ENCODE results near the gene KCTD7.

The KCTD7 gene

DNA sequence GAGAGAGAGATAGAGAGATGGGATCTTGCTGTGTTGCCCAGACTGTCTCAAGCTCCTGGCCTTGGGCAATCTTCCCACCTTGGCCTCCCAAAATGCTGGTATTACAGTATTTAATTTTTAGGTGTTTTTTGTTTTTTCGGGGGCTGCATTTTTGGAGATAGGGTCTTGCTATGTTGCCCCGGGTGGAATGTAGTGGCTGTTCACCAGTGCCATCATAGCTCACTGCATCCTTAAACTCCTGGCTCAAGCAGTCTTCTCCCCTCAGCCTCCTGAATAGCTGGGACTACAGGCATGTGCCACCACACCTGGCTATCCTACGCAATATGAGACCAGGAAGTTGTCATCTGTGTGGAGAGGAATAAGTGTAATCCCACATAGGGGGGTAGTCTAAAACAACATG lies 42.4 kb downstream of the KCTD7 start:
- TF ChIP-seq SIN3A (IDR thresholded peaks at IDR 0.05; ENCODE audit: borderline replicate concordance, insufficient read depth, low read length): no peak
- no peak for TF ChIP-seq FOXP2 (optimal IDR thresholded peaks at IDR 0.05; ENCODE audit: borderline replicate concordance, extremely low read depth, extremely low read length, insufficient read depth)
- no peak for TF ChIP-seq POLR2AphosphoS5 (IDR thresholded peaks at IDR 0.05; ENCODE audit: low read depth, low read length)
- TF ChIP-seq, protein P1, sequence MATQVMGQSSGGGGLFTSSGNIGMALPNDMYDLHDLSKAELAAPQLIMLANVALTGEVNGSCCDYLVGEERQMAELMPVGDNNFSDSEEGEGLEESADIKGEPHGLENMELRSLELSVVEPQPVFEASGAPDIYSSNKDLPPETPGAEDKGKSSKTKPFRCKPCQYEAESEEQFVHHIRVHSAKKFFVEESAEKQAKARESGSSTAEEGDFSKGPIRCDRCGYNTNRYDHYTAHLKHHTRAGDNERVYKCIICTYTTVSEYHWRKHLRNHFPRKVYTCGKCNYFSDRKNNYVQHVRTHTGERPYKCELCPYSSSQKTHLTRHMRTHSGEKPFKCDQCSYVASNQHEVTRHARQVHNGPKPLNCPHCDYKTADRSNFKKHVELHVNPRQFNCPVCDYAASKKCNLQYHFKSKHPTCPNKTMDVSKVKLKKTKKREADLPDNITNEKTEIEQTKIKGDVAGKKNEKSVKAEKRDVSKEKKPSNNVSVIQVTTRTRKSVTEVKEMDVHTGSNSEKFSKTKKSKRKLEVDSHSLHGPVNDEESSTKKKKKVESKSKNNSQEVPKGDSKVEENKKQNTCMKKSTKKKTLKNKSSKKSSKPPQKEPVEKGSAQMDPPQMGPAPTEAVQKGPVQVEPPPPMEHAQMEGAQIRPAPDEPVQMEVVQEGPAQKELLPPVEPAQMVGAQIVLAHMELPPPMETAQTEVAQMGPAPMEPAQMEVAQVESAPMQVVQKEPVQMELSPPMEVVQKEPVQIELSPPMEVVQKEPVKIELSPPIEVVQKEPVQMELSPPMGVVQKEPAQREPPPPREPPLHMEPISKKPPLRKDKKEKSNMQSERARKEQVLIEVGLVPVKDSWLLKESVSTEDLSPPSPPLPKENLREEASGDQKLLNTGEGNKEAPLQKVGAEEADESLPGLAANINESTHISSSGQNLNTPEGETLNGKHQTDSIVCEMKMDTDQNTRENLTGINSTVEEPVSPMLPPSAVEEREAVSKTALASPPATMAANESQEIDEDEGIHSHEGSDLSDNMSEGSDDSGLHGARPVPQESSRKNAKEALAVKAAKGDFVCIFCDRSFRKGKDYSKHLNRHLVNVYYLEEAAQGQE (IDR thresholded peaks at IDR 0.05; ENCODE audit: insufficient read depth in 1 of 2, low read depth in 2 of 2, low read length in 2 of 2): no peak
- TF ChIP-seq TAF1 (IDR thresholded peaks at IDR 0.05; ENCODE audit: borderline replicate concordance, insufficient read depth, low read length): no peak

DNA sequence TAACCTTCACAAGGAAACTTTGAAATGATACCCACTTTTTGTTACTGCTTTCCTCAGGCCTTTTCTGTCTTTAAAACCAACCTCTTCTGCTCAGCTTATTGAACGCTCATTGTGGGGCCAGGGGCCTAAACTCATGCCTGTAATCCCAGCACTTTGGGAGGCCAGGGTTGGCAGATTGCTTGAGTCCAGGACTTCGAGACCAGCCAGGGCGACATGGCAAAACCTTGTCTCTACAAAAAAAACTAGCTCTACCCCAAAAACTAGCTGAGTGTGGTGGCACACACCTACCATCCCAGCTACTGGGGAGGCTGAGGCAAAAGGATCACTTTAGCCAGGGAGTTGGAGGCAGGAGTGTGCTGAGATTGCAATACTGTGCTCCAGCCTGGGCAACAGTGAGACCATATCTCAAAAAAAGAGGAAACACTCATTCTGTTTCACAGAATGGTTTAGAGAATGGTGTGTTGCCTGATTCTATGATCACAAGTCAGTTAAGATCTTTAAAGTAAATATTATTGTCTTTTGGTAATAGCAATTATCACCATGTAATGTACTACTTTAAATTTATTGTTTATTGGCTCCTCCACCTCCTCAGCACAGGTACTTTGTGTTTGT lies 51.1 kb downstream of the KCTD7 start:
- no peak for TF ChIP-seq SIN3A (IDR thresholded peaks at IDR 0.05; ENCODE audit: borderline replicate concordance, insufficient read depth, low read length)
- no peak for TF ChIP-seq POLR2AphosphoS5 (IDR thresholded peaks at IDR 0.05; ENCODE audit: low read depth, low read length)
- TF ChIP-seq TAF1 (IDR thresholded peaks at IDR 0.05; ENCODE audit: borderline replicate concordance, insufficient read depth, low read length): no peak
- TF ChIP-seq, protein P1 (IDR thresholded peaks at IDR 0.05; ENCODE audit: insufficient read depth in 1 of 2, low read depth in 2 of 2, low read length in 2 of 2): no peak
- no peak for TF ChIP-seq FOXP2 (optimal IDR thresholded peaks at IDR 0.05; ENCODE audit: borderline replicate concordance, extremely low read depth, extremely low read length, insufficient read depth)

DNA sequence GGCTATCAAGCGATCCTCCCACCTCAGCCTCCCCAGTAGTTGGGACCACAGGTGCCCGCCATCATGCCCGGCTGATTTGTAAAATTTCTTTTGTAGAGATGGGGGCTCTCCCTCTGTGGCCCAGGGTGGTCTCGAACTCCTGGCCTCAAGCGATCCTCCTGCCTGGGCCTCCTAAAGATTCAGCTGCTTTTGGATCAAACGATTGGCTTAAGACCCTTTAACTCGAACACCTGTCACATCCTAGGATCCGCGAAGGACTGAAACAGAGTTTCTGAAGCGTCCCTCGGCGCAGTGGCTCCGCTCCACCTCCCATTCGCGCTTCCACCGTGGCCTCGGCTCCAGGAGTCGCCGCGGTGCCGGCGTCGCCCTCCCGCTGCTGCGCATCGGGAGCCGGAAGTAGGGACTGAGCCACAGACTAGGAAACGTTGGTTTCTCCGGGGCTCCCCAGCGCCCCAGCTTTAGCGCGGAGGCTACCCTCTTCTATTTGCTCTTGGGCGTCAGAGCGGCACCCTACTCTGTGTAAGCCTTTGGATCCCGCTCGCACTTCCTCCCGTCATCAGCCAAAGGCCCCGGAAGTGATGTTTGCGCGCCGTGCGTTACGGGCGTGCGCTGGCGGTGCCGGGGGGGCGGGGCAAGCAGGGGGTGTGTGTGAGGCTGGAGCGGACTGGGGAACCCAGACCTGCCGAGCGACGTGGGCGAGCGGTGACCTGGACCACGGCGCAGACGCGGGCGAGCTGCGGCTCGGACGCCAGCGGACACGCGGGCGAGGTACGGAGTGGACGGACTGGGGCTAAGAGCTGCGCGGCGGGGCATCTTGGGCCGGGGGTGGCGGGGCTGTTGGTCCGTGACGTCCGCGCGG lies 53.0 kb downstream of the KCTD7 start:
- peak; percentile 68; the same call in 1 of the 2 replicates for TF ChIP-seq SIN3A (IDR thresholded peaks at IDR 0.05; ENCODE audit: borderline replicate concordance, insufficient read depth, low read length)
- TF ChIP-seq TAF1 (IDR thresholded peaks at IDR 0.05; ENCODE audit: borderline replicate concordance, insufficient read depth, low read length): peak; percentile 82; the same call in 1 of the 2 replicates
- peak; percentile 61 for TF ChIP-seq FOXP2 (optimal IDR thresholded peaks at IDR 0.05; ENCODE audit: borderline replicate concordance, extremely low read depth, extremely low read length, insufficient read depth)
- TF ChIP-seq, protein P1 (IDR thresholded peaks at IDR 0.05; ENCODE audit: insufficient read depth in 1 of 2, low read depth in 2 of 2, low read length in 2 of 2): no peak
- TF ChIP-seq POLR2AphosphoS5 (IDR thresholded peaks at IDR 0.05; ENCODE audit: low read depth, low read length): peak; percentile 88

DNA sequence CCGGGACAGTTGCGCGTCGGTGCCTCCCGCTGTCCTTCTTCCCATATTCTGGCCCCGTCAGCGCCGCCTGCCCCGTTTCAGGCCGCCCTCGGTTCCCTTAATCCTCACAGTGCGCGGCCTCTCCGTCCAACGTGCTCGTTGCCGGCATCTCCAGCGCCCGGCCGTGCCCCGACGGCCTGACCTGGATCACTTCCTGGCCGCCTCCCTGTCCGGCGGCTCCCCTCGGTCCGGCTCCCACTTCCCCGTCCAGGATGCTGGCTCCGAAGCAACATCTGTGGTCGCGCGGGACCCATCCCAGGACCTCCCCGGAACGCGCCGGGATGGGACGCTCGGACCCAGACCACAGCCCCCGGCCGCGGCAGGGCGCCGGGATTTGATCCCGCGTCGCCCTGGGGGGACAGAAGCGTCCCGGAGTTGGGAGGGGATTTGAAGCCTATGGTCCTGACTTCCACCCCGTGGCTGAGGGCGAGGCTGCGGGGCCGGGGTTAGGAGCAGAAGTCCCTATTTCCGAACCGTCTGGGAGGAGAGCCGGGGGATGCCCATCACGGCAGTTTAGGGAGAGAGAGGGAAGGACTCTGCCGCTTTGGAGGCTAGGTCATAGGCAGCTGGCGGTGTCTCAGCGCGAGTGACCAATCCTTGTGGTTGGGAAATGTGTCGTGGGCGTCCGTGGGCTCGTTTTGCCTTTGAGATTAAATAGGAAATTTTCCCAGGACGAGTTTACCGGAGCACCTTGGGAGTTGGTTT lies 53.8 kb downstream of the KCTD7 start:
- 0 out of 2 replicates have a peak, but pooled peaks have one; percentile 8 for TF ChIP-seq SIN3A (IDR thresholded peaks at IDR 0.05; ENCODE audit: borderline replicate concordance, insufficient read depth, low read length)
- no peak for TF ChIP-seq POLR2AphosphoS5 (IDR thresholded peaks at IDR 0.05; ENCODE audit: low read depth, low read length)

DNA sequence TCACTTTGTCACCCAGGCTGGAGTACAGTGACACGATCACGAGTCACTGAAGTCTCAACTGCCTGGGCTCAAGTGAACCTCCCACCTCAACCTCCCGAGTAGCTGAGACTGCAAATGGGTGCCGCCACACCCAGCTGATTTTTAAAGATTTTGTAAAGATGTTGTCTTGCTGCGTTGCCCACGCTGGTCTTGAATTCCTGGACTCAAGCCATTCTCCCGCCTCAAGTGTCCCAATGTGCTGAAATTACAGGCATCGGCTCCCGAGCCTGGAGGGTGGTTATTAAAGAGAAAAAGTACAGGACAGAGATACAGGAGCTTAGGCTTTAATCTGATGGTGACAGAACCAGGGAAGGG lies 55.1 kb downstream of the KCTD7 start:
- TF ChIP-seq TAF1 (IDR thresholded peaks at IDR 0.05; ENCODE audit: borderline replicate concordance, insufficient read depth, low read length) (no peak), POLR2AphosphoS5 (IDR thresholded peaks at IDR 0.05; ENCODE audit: low read depth, low read length) (no peak), FOXP2 (optimal IDR thresholded peaks at IDR 0.05; ENCODE audit: borderline replicate concordance, extremely low read depth, extremely low read length, insufficient read depth) (no peak), SIN3A (IDR thresholded peaks at IDR 0.05; ENCODE audit: borderline replicate concordance, insufficient read depth, low read length) (no peak)
- TF ChIP-seq, protein P1 (IDR thresholded peaks at IDR 0.05; ENCODE audit: insufficient read depth in 1 of 2, low read depth in 2 of 2, low read length in 2 of 2): no peak

Data from PFSK-1 (cell line).